Activated T-helper 1 cell treated with anti-CD3 and anti-CD28 coated beads, Interleukin-2, amount 50 U/mL, for 16 hours (primary cell): ENCODE measurements around the gene KPNA4.
"Not testable (repeated sequence)": the region's sequence is repeated elsewhere in the genome, so short reads cannot be mapped to it uniquely, and the experiment has no call there.

ENCODE experiments used
- DNase-seq, 2 donors: peaks; one replicate each; pipeline ENCODE4 v3.0.0-alpha.2; 2020; ENCODE audit warnings: low read depth in 1 of 2, low spot score in 1 of 2

KPNA4 gene

DNA sequence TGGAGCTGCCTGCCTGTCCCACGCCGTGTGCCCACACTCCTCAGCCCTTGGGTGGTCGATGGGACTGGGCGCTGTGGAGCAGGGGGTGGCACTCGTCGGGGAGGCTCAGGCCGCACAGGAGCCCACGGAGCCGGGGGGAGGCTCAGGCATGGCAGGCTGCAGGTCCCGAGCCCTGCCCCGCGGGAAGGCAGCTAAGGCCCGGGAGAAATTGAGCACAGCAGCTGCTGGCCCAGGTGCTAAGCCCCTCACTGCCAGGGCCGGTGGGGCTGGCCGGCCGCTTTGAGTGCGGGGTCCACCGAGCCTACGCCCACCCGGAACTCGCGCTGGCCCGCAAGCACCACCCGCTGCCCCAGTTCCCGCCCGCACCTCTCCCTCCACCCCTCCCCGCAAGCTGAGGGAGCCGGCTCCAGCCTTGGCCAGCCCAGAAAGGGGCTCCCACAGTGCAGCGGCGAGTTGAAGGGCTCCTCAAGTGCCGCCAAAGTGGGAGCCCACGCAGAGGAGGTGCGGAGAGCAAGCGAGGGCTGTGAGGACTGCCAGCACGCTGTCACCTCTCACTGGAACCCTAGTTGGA lies 8.7 kb upstream of the KPNA4 start:
- DNase-seq = not testable (repeated sequence)

- no peak for DNase-seq
These were observed 4.7 kb upstream of the KPNA4 start for GRCh38 chr3:160569894-160570652.

GRCh38 chr3:160568989-160569388 lies 3.6 kb upstream of the KPNA4 start:
- no peak for DNase-seq

DNA sequence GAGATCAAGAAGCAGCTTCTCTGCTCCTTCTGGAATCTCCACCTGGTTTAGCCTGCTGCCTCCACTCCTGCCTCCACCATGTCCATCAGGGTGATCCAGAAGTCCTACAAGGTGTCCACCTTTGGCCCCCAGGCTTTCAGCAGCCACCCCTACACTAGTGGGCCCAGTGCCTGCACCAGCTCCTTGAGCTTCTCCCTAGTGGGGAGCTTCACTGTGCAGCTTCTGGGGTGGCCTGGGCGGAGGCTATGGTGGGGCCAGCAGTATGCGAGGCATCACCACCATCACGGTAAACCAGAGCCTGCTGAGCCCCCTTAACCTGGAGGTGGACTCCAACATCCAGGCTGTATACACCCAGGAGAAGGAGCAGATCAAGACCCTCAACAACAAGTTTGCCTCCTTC lies 2.4 kb upstream of the KPNA4 start:
- DNase-seq = no peak

GRCh38 chr3:160566499-160566898 lies 1.1 kb upstream of the KPNA4 start:
- no peak for DNase-seq

DNA sequence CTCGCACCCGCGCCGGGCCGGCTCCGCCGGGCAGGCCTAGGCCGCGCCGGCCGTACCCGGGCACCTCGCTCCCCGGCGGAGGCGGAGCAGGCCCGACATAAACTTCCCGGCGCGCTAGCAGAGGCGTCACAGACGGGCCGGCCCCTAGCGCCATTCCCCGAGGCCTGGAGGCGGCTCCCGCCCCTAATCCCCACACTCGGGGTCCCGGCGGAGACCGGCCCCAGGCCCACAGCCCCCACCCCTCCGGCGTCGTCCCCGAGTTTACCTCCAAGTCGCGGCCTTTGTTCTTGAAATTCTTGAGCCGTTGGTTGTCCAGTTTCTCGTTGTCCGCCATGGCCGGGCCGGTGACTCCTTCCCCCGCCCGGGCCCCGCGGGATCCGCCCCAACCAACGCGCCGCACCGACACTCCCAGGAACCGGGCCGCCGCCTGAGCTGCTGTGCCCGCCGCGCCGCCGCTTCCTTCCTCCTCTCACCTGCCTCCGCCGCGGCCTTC lies 376 bp downstream of the KPNA4 start:
- peak in 1 of 2 donors; percentile 48 for DNase-seq

GRCh38 chr3:160564258-160564911 lies 986 bp downstream of the KPNA4 start:
- DNase-seq = no peak

GRCh38 chr3:160562952-160563351 lies 2.4 kb downstream of the KPNA4 start:
- DNase-seq = no peak

DNA sequence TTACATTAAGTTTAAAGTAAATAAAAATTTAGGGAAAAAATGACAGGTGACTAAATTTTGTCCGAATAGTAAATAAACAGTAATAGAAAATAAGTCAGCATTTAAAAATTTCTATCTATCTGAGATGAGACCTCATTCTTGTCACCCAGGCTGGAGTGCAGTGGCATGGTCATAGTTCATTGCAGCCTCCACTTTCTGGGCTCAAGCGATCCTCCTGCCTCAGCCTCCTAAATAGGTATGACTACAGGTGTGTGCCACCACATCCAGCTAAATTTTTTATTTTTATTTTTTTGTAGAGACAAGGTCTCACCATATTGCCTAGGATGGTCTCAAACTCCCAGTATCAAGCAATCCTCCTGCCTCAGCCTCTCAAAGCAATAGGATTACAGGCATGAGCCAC lies 7.8 kb downstream of the KPNA4 start:
- no peak for DNase-seq

- DNase-seq = no peak
These were observed 9.2 kb downstream of the KPNA4 start for GRCh38 chr3:160556141-160556540.

DNA sequence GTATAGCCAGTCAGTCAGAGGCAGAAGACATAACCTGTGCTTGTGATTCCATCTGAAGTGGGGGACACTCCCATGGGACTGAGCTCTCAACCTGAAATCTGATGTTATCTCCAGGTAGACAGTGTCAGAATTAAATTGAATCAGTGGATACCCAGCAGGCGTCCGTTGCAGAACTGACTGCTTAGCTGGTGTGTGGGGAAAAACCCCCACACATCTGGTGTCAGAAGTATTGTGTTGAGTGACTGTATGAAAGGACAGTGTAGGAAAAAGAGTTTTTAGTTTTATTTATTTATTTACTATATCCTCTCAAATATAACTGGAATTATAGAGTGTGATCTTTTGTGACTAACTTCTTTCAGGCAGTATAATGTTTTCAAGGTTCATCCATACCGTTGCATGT lies 10.4 kb downstream of the KPNA4 start:
- no peak for DNase-seq

GRCh38 chr3:160553827-160554226 lies 11.5 kb downstream of the KPNA4 start:
- no peak for DNase-seq

DNA sequence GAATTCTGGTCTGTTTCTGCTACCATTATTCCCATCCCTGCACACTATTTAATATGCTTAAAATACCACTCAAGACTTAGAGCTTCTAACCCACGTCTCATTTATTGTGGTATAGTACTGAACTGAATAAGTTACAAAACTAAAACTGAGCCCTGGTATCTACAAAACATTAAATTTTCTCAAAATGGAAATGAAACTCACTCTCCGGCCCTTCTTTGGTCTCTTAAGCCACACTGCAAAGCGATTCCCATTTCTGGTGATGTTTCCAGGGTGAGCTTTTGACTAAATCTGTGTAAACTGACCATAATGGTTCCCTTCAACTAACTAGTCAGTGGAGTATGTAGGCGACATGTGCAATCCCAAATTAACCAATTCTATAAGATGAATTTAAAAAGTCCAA lies 18.6 kb downstream of the KPNA4 start:
- no peak for DNase-seq

GRCh38 chr3:160545504-160545871 lies 19.9 kb downstream of the KPNA4 start:
- no peak for DNase-seq

- no peak for DNase-seq
These were observed 20.4 kb downstream of the KPNA4 start for GRCh38 chr3:160544844-160545503.

- DNase-seq = no peak
These were observed 24.8 kb downstream of the KPNA4 start for GRCh38 chr3:160540551-160540950.

DNA sequence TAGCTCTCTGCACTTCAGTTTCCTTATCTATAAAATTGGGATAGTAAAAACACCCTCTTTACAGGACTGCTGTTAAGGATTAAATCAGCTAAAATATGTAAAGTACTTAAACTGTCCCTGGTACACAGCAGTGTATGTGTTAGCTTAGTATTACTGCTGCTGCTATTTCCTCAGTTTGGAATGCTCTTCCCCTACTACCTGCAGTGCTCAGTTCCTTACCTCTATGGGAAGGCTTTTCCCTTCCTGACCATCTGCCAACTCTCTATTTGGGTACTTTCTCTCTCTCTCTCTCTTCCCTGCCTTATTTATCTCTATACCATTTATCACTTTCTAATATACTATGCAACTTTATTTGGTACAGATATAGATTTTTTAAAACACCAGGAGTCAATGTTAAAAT lies 26.5 kb downstream of the KPNA4 start:
- no peak for DNase-seq

DNA sequence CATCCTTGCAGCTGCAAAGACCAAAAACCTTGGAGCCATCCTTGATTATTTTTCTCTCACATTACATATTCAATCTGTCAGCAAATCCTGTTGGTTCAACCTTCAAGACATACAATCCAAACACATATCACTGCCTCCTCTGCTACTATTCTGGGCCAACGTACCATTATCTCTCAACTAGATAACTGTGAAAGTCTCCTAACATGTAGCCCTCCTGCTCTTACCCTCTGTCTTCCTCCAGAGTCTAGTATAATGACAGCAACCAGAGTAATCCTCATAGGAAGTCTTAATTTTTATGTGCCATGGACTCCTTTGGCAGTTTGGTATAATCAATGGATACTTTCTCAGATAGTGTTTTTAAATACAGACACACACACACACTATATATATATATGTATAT lies 27.6 kb downstream of the KPNA4 start:
- no peak for DNase-seq

DNA sequence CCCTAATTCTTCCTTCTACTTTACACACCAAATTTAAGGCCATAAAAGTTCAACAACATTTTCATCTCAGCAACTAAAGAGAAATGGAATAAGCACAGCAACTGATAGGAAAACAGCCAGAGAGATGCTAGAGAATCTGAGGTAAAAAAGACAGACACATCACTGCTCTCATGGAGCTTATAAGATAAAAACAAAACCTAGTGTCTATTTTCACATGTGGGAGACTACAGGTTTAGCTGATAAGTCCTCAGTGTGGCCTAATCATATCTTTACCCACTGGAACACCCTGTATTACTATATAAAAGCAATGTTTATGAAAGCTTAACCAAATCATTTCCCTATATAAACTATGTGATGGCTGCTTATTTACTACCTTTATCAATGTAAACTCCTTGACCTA lies 33.0 kb downstream of the KPNA4 start:
- no peak for DNase-seq

GRCh38 chr3:160531311-160531710 lies 34.1 kb downstream of the KPNA4 start:
- no peak for DNase-seq

DNA sequence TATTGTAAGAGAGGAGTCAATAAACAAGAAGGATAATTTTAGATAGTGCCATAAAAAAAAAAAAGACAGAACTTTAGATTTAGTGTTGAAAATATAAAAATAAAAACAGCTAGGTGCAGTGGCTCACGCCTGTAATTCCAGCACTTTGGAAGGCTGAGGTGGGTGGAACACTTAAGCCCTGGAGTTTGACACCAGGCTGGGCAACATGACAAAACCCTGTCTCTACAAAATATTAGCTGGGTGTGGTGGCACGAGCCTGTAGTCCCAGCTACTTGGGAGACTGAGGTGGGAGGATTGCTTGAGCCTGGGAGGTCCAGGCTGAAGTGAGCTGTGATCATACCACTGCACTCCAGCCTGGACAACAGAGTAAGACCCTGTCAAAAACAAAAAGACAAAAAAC lies 49.0 kb downstream of the KPNA4 start:
- DNase-seq = not testable (repeated sequence)

DNA sequence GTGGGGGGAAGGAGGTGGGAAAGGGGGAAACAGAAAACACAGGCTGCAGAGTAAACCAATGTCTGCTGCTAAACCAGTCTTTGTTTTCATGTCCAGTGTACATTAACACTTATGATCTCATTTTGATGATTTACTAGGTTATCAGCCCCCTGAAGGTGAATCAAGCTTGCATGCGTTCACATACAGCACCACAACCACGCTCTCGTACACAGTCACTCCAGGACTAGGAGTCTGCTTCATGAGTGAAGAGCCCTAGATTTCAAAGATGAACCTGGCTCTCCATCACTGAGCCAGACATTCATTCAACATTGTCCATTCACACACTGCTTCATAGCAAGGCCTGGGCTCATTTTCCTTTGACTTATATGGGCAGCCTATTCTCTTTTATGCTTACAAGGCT lies 64.0 kb downstream of the KPNA4 start:
- DNase-seq = no peak
